Stimulated activated CD4-positive, alpha-beta T cell treated with anti-CD3 and anti-CD28 coated beads, Interleukin-12 subunit alpha, Interleukin-12 subunit beta, amount 100 ng/mL, for 24 hours (primary cell): ENCODE data around the gene DYNLL1.
"Not testable (repeated sequence)": the region's sequence is repeated elsewhere in the genome, so short reads cannot be mapped to it uniquely, and the experiment has no call there.

ENCODE experiments used
- DNase-seq, 2 experiments: peaks; one replicate each; pipeline ENCODE4 v3.0.0-alpha.2; 2020; ENCODE audit warnings: low read depth in 2 of 2

DYNLL1 gene

DNA sequence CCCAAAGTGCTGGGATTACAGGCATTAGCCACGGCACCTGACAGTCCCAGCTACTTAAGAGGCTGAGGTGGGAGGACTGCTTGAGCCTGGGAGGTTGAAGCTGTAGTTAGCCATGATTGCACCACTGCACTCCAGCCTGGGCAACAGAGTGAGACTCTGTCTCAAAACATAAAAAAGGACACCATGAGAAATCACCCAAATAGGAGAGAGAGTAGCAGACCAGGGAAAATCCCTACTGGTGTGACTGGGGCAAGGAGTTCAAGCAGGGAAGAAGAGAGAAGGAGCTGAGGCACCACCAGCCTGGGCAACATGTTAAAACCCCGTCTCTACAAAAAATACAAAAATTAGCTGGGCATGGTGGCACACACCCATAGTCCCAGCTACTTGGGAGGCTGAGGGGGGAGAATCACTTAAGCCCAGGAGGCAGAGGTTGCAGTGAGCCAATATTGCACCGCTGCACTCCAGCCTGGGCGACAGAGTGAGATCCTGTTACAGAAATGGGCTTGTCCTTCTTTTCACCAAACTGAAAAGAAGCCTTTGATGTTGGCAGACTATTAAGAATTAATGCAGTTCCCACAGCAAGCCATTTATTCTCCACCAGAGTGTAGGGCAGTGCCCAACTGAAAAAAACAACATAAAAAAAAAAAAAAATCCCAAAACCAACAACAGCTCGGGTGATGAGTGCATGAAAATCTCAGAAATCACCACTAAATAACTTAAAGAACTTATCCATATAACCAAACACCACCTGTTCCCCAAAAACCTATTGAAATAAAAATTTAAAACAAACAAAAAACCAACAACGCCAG is 21.9 kb upstream of the DYNLL1 start:
- no peak for DNase-seq

DNA sequence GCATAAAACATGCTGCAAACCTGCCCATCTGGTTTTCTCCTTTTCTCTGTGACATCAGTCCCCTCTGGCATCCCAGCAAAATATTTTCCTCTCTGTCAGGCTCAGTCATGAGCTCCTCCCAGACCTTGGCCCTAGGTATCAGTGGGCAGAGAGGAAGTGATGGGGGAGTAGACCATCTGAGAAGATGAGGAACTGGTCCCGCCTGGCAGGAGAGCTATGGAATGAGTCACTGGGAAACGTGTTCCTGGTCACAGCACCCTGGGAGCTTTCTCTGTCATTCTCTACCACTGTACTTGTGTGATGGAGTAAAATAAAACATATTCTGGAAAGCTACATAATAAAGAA is 21.3 kb upstream of the DYNLL1 start:
- no peak for DNase-seq

DNA sequence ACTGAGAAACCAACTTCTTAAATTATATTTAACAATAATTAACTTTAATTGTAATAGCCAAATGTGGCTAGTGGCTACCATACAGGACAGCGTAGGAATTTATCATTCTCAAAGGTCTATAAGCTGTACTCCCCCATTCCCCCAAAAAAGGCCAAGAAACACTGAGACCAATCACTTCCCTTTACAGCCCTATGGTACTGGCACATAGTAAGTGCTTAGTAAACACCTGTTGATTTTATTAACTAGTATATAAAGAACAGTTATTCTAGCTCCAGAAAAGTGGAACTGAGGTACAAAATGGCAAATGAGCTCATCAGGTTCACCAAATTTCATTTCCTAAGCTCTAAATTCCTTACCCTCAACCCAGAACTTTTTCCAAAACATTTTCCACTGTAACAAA is 20.3 kb upstream of the DYNLL1 start:
- DNase-seq: no peak

DNA sequence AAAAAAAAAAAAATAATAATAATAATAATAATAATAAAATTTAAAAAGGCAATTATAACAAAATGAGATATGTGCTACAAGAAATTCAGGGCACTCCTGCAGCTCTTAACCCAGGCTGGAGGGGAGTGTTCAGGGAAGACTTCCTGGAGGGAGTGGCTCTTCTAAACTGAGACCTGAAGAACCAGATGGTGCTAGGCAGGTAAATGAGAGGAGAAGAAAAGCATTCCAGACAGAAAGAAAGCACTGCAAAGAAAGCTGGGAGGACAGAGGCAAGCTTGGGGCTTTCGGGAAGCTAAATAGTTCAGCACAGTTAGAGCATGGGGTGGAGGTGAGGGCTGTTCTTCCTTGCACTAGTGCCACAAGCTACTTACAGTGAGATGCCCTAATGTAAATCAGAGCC is 16.5 kb upstream of the DYNLL1 start:
- DNase-seq: no peak

DNA sequence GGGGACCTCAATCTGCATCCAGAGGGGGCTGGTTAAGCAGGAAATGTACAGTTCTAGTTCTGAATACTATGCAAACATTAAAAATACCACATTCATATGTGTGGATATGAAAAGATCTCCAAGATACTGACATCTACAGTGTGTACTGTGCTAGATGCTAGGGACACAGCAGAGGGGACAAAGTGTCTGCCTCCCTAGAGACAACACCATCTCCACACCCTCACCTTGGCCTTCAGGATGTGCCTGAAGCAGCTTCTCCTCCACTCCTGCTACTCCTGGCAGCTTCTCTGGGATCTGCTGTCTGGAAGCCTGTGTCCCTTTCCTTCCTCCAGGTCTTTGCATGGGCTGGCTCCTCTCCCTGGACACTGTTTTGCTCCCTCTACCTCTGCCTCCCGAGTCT is 15.7 kb upstream of the DYNLL1 start:
- no peak for DNase-seq

DNA sequence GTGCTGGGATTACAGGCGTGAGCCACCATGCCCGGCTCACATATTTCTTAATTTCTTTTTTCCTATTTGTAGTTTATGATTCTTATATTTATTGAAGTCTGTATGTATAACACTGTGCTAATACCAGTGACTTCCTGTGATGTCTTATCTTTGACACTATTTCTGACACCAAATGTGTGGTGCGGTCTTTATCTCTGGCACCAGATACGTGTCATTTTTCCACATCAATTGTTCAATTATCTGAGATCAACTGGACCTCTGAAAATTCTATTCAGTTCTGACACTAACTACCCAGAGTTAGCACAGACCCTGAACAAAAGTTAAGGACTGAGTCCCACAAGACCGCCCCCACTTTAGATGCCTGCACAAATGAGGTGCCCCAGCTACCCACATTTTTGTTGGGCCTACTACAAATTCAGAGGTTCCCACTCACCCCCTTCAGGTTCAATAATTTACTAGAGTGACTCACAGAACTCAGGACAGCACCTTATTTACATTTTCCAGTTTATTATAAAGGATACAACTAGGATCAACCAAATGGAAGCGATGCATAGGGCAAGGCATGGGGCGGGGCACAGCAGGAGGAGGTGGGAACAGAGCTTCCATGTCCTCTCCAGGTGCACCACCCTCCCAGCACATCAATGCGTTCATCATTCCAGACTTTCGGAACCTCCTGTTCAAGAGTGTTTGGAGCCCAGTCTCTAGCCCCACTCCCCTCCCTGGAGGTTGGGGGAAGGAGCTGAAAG is 14.7 kb upstream of the DYNLL1 start:
- no peak for DNase-seq

DNA sequence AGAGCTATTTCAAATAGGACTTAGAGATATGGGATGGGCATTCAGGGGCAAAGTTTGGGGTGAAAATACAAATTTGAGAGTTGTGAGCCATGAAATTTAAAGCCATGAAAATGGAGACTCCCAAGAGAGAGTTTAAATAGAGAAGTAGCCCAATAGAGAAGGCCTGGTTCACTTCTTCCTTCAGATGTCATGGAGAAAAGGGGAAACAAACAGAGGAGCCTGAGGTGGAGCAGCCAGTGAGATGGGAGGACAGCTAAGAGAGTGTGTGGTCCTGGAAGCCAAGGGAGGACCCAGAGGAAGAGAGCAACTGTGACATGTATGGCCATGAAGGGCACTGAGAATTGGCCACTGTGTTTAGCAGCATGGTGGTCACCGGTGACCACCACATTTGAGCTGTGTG is 12.3 kb upstream of the DYNLL1 start:
- DNase-seq: no peak

DNA sequence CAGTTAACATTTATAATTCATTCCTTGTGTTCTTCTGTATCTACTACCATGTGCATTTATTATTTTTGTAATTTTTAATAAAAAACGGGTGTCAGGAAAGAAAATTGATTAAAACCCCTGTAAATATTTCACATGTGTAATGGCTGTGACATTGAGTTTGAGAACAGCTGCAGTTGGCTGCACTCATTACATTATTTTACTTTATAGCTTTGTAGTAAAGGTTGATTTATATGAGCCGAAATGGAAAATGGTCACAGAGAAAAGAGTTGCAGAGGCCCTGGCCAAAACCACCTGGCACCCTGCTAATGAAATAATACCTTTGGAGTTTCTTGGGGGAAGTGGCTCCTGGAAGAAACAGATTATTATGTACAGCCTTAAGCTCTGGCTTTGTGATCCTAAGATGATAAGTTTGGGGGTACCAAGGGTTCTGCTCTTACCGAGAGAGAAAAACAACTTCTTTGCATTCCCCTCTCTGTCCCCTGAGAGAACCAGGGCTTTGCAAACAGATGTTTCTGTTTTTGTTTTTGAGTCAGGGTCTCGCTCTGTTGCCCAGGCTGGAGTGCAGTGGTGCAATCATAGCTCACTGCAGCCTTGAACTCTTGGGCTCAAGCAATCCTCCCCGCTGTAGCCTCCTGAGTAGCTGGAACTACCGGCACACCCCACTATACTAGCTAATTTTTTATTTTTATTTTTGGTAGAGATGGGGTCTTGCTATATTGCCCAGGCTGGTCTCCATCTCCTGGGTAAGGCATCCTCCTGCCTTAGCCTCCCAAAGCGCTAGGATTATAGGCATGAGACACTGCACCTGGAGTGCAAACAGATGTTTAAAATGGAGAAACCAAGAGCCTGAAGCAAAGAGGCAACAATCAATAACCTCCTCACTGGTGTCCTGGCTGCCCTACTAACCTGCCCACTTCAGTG is 9.7 kb upstream of the DYNLL1 start:
- no peak for DNase-seq

DNA sequence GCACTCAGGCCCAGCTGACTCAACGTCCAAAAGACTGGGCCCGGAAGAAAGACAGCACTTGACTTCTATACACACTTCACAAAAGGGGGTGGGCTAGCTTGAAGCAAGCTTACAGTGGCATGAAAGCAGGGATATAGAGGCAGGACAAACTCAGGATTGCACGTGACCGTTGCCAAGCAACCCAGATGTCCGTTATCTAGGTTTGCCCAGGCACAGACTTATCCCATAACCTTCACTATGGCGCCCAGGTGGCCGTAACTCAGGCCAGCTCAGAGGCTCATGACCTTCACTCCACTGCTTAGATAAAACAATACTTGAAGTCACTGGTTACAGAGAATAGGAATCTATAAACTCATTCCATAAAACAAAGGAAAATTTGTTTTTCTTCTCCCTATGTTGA is 8.4 kb upstream of the DYNLL1 start:
- not testable (repeated sequence) for DNase-seq

DNA sequence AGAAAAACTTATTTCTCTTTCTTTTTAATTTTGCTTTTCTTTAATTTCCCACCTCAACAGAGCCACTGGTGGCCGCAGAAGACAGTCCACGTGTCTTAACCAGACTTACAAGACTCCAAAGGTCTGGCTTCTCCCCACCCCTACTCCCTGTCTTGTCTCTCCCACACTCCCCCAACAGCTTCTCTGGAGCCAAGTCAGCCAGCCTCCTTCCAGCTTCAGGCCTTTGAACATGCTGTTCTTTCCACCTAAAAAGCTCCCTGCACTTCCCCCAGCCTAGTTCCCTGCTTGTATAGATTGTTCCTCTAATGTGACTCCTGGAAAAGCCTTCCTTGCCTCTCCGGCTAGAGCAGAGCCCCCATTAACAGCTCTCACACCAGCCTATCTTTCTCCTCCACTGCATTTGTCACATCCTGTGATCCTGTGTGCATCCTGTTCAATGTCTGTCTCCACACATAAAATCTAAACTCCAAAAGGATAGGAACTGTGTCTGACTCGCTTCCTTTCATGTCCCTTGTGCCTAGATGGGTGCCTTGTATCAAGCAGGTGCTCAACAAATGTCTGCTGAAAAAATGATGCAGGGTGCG is 7.8 kb upstream of the DYNLL1 start:
- DNase-seq: no peak

DNA sequence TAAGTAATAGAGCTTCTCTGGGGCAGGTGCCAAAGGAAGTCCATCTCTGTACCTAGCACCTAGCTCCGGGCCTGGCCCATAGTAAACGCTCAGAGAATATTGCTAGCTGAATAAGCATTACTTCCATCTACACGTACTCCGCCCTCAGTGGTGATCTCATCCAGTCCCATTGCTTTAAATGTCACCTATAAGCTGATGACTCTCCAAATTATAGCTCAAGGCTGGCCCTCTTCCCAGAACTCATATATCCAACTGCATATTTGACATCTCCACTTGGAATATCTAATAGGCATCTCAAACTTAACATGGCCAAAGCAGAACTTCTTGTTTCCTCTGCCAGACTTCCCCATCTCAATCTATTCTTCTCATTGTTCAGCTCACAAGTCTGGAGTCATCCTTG is 6.9 kb upstream of the DYNLL1 start:
- DNase-seq: no peak

DNA sequence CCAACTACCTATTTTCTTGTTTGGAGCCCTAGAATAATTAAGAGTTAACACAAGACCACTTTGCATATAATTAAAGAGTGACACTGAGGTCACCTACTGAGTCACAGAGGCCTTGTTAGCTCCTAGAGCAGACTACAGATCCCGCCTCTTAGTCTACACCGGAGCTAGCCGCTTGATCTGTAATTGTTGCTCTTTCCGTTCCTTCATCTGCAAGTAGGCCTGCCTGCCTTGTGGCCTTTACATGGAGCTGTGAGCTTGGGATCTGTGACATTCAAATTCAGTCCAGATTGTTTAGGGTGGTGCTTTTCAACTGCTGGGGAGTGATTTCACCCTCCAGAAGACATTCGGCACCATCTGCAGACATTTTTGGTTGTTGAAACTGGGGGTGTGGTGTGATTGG is 5.6 kb upstream of the DYNLL1 start:
- no peak for DNase-seq

DNA sequence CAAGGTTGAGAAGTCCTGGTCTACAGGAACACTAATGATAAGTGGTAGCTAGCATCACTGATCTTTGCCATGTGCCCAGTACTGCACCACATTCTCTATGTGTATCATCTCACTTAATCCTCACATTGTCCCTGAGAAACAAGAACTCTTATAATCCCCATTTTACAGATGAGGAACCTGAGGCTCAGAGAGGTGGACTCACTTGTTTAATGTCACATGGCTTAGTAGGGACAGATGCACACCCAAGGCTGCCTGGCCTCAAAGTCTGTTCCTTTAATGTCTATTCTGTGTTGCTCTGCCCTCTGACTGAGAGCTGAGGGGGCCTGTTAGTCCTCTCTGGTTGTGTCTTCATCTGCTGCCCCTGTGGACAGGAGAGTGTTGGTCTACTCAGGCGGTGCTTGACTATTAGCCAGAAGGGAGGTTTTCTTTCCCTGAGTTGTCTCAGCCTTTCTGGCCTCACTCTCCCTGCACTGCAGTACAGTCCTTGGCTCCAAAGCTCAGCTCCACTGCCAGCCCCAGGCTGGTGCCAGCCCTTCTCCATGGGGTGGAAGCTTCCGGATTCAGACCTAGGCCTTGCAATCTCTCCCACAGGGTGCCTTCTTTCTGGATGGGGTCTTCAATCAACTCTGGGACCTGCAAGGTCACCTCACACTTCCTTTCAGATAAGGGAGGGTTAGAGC is 4.9 kb upstream of the DYNLL1 start:
- DNase-seq: no peak

DNA sequence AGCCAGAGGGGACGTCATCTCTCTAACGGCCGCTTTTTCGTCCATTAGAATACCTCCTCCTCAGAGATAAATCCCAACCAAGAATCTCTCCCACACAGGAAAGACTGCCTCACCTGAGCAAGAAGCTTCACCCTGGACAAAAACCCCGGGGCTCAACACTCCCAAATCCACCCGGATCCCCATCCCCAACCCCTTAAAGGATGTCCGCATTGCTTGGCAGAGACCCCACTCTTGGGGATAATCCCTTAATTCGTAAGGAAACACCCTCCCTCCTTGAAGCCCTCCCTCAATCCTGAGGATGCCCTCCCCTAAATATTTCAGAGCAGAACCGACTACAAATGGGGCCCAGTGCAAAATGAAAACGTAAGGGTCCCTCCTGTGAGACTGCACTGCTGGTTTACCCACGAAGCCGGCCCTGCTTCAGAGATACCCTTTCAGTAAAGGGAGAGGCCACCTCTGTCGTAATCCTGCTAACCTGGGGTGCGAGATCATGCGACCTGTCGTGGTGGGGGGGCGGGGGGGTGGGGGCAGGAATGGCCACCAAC is 655 bp upstream of the DYNLL1 start:
- no peak for DNase-seq

DNA sequence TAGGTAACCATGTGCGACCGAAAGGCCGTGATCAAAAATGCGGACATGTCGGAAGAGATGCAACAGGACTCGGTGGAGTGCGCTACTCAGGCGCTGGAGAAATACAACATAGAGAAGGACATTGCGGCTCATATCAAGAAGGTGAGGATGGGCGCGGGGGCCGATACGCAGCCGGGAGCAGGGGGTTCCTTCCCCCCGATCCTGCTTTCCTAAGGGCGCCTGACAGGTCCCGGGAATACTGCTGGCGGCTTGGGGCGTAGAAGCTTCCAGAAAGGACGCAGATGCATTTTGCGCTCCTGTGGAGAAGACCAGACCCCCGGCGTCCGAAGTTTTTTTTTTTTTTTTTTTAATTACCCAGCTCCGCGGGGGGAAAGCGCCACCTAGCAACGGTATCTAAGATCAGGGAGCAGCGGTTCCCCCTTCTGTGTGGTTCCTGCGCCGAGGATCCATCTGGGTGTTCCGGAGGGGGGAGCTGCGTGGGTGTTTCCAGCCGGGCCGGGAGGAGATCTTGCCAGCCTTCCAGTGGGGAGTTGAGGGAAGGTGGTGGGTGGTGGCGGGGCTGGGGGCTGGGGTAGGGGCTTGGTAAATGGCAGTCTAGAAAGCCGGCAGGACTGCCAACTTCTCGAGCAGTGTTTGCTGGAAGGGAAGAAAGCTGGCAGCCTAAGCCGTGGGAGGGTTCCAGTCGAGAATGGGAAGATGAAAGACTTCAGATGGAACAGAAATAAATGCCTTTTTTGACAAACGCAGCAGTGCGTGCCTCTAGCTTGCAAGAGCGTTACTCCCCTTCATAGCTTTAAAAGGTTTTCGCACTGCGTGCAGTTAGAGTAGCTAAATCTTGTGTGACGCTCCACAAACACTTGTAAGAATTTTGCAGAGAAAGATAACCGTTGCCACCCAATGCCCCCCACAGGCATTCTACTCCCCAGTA is 764 bp downstream of the DYNLL1 start:
- DNase-seq: peak; percentile 7 to 37

DNA sequence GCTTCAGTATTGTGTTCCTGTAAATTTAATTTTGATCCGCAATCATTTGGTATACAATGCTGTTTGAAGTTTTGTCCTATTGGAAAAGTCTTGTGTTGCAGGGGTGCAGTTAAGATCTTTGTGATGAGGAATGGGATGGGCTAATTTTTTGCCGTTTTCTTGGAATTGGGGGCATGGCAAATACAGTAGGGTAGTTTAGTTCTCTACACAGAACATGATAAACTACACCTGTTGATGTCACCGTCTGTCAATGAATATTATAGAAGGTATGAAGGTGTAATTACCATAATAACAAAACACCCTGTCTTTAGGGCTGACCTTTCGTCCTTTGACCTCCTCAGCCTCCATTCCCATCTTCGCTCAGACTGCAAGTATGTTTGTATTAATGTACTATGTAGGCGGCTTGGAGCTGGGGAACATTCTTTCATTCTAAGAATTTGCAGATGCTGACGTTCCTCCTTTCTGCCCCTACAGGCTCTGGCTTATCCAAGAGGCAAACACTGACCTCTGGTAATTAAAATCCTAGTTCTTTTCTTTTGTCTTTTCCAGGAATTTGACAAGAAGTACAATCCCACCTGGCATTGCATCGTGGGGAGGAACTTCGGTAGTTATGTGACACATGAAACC is 1.7 kb downstream of the DYNLL1 start:
- no peak for DNase-seq

DNA sequence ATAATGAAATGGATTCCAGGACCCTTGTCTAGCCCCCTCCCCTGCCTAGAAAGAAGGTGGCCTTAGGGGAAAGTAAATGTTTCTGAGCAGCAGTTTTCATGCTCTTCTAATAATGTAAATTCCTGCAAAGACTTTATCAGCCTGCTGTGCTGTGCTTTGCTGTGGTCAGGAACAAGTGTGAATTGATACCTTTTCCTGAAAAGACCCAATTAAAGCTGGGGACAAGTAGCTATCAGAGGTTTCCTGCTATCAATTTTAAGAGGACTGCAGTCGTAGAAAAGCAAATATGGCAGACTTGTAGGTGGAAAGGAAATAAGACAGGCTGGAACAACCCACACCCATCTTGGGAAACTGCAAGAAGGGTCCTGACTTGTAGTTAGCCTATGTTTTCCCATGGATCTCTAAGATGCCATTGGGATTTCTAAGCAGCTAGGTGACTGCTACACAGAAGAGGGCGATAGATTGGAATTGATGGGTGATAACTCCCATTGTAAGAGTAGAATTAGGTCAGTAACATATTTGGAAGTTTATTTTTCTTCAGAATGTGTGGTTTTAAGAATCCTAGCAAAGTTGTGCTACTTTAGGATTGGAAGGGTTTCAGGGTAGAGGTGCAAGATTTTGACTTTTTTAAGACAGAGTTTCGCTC is 3.1 kb downstream of the DYNLL1 start:
- DNase-seq: no peak

DNA sequence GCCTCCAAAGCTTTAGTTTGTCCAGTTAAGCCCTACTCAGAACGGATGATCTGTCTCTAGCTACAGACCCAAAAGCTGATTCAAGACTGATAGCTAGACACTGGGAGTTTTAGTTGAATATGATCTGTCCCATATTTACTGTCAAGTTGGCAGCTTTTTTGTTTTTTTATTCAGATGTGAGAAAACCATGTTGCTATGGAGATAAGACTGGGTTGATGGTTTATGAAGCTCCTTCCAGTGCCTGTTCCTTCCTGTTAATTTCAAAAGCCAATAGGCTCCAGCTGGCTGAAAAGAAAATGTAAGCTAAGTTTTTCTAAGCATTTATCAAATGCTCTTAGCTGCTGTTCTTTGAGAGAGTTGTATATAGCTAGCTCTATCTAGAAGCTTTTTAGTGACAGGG is 4.7 kb downstream of the DYNLL1 start:
- DNase-seq: no peak

DNA sequence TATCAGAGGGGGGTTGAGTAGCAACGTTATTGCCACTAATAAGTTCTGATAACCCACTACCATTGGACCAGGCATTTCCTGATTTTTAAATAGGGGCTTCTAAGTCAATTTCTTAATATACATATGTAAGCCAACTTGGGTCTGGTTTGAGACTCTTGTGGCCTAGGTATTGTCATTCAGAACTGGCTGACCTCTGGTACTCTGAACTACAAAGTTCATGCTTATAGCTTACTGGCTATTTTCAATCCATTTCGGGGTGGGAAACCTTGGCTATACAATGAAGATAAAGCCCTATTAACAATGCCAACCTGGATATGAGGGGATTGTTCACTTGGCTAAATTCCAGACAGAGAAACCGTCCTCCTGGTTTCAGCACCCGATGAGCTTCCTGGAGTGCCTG is 8.7 kb downstream of the DYNLL1 start:
- DNase-seq: no peak
